HepG2 (cell line): ENCODE data around the gene CALCA.

Experiments
- ARNT ChIP-seq: fragments of 450-650 bp; IDR thresholded peaks from 2 replicates; pipeline ENCODE4 v1.6.1; 2017
- ATF7 ChIP-seq, 2 experiments: fragments of 450-650 bp in 1 of 2; sonication (generic) in 1 of 2; formaldehyde crosslinking in 1 of 2; IDR thresholded peaks; 2 replicates each; pipeline versions ENCODE4 v1.4.0 to v1.6.1; 2016 to 2020; ENCODE audit warnings: antibody characterized with exemption in 1 of 2, mild to moderate bottlenecking in 1 of 2, missing genetic modification reagents in 1 of 2
- EP300 ChIP-seq, 3 experiments: sonication (generic) in 1 of 3; formaldehyde crosslinking in 1 of 3; IDR thresholded peaks; 2 replicates each; pipeline versions ENCODE4 v1.5.1 to v1.6.1; 2011 to 2020; ENCODE audit warnings: low read depth in 2 of 3, low read length in 2 of 3, borderline replicate concordance in 1 of 3, improper control_type of control experiment in 1 of 3, mild to moderate bottlenecking in 1 of 3, missing genetic modification reagents in 1 of 3, moderate library complexity in 1 of 3
- HCFC1 ChIP-seq: fragments of 150-350 bp; IDR thresholded peaks from 2 replicates; pipeline ENCODE4 v1.6.1; 2014; ENCODE audit warnings: low read depth, low read length
- HDAC1 ChIP-seq: sonication (generic); formaldehyde crosslinking; IDR thresholded peaks from 2 replicates; pipeline ENCODE4 v1.5.1; 2020; ENCODE audit warnings: mild to moderate bottlenecking, missing genetic modification reagents
- HNRNPL ChIP-seq: fragments of 200-400 bp; formaldehyde crosslinking; IDR thresholded peaks from 2 replicates; pipeline ENCODE4 v1.6.1; 2017; ENCODE audit warnings: mild to moderate bottlenecking, low read depth, low read length
- IKZF1 ChIP-seq: fragments of 450-650 bp; IDR thresholded peaks from 2 replicates; pipeline ENCODE4 v1.7.1; 2016
- NBN ChIP-seq: fragments of 450-650 bp; conservative IDR thresholded peaks from 2 replicates; pipeline ENCODE4 v1.6.1; 2017
- POGZ ChIP-seq: sonication (generic); formaldehyde crosslinking; IDR thresholded peaks from 2 replicates; pipeline ENCODE4 v1.4.0; 2020; ENCODE audit warnings: mild to moderate bottlenecking, missing genetic modification reagents
- RAD21 ChIP-seq: fragments of 450-650 bp; formaldehyde crosslinking; IDR thresholded peaks from 2 replicates; pipeline ENCODE4 v1.5.0; 2020; ENCODE audit warnings: mild to moderate bottlenecking
- ZBTB8A ChIP-seq: sonication (generic); formaldehyde crosslinking; IDR thresholded peaks from 2 replicates; pipeline ENCODE4 v1.4.0; 2020; ENCODE audit warnings: mild to moderate bottlenecking, low read depth, missing genetic modification reagents, borderline replicate concordance
- TF ChIP-seq, protein P1 (sequence below): sonication (generic); formaldehyde crosslinking; IDR thresholded peaks from 2 replicates; pipeline ENCODE4 v1.5.0; 2020; ENCODE audit warnings: mild to moderate bottlenecking, missing genetic modification reagents, moderate library complexity
- TF ChIP-seq, protein P2 (sequence below), 2 experiments: IDR thresholded peaks; 2 replicates each; pipeline ENCODE4 v1.6.1; 2011 to 2012; ENCODE audit warnings: low read length in 2 of 2, borderline replicate concordance in 1 of 2, low read depth in 1 of 2, mild to moderate bottlenecking in 1 of 2, moderate library complexity in 1 of 2

DNA sequence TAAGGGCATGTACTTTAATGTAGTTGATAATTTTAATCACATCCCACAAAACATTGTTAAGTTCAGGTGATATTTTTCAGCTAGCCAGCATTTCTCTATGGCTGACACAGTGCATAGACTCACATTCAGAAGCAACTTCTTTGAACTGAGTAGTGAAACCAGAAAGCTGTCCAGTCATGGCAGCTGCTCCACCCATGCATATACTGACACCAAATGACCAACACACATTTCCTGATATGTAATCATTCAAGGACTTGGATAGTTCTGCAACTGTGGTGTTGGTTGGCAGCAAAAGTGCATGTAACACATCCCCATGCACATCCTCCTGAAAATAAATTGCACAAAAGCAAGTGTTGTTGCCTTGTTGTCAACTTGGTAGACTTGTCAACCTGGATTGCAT lies 39.7 kb downstream of the CALCA start:
- TF ChIP-seq, protein P1, sequence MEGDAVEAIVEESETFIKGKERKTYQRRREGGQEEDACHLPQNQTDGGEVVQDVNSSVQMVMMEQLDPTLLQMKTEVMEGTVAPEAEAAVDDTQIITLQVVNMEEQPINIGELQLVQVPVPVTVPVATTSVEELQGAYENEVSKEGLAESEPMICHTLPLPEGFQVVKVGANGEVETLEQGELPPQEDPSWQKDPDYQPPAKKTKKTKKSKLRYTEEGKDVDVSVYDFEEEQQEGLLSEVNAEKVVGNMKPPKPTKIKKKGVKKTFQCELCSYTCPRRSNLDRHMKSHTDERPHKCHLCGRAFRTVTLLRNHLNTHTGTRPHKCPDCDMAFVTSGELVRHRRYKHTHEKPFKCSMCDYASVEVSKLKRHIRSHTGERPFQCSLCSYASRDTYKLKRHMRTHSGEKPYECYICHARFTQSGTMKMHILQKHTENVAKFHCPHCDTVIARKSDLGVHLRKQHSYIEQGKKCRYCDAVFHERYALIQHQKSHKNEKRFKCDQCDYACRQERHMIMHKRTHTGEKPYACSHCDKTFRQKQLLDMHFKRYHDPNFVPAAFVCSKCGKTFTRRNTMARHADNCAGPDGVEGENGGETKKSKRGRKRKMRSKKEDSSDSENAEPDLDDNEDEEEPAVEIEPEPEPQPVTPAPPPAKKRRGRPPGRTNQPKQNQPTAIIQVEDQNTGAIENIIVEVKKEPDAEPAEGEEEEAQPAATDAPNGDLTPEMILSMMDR (CRISPR knock-in tag) = no peak
- TF ChIP-seq ATF7 (IDR thresholded peaks at IDR 0.05) = no peak
- TF ChIP-seq ATF7 (CRISPR knock-in tag; IDR thresholded peaks at IDR 0.05) = no peak
- TF ChIP-seq ARNT = no peak
- no peak for TF ChIP-seq RAD21 (CRISPR knock-in tag)
- TF ChIP-seq HNRNPL = no peak
- TF ChIP-seq EP300 (IDR thresholded peaks at IDR 0.05; ENCODE audit: low read depth in 2 of 2, low read length in 2 of 2) = no peak
- TF ChIP-seq EP300 (CRISPR knock-in tag; IDR thresholded peaks at IDR 0.05; ENCODE audit: borderline replicate concordance) = no peak
- TF ChIP-seq ZBTB8A = no peak
- no peak for TF ChIP-seq HDAC1 (CRISPR knock-in tag)
- TF ChIP-seq, protein P2, sequence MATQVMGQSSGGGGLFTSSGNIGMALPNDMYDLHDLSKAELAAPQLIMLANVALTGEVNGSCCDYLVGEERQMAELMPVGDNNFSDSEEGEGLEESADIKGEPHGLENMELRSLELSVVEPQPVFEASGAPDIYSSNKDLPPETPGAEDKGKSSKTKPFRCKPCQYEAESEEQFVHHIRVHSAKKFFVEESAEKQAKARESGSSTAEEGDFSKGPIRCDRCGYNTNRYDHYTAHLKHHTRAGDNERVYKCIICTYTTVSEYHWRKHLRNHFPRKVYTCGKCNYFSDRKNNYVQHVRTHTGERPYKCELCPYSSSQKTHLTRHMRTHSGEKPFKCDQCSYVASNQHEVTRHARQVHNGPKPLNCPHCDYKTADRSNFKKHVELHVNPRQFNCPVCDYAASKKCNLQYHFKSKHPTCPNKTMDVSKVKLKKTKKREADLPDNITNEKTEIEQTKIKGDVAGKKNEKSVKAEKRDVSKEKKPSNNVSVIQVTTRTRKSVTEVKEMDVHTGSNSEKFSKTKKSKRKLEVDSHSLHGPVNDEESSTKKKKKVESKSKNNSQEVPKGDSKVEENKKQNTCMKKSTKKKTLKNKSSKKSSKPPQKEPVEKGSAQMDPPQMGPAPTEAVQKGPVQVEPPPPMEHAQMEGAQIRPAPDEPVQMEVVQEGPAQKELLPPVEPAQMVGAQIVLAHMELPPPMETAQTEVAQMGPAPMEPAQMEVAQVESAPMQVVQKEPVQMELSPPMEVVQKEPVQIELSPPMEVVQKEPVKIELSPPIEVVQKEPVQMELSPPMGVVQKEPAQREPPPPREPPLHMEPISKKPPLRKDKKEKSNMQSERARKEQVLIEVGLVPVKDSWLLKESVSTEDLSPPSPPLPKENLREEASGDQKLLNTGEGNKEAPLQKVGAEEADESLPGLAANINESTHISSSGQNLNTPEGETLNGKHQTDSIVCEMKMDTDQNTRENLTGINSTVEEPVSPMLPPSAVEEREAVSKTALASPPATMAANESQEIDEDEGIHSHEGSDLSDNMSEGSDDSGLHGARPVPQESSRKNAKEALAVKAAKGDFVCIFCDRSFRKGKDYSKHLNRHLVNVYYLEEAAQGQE (IDR thresholded peaks at IDR 0.05; ENCODE audit: borderline replicate concordance in 1 of 2, low read depth in 1 of 2, low read length in 2 of 2) = no peak
- no peak for TF ChIP-seq IKZF1
- TF ChIP-seq HCFC1 = no peak
- no peak for TF ChIP-seq POGZ (CRISPR knock-in tag)
- no peak for TF ChIP-seq NBN
